ENCODE measurements around the gene NCAPG. TPM values are rescaled to one million over a fixed set of nuclear protein-coding genes. Genes with fewer than 3 reads are reported as not detected.

The NCAPG gene
- total RNA-seq, 2 donors from 2014 or later = 0.26 to 0.33 TPM

DNA sequence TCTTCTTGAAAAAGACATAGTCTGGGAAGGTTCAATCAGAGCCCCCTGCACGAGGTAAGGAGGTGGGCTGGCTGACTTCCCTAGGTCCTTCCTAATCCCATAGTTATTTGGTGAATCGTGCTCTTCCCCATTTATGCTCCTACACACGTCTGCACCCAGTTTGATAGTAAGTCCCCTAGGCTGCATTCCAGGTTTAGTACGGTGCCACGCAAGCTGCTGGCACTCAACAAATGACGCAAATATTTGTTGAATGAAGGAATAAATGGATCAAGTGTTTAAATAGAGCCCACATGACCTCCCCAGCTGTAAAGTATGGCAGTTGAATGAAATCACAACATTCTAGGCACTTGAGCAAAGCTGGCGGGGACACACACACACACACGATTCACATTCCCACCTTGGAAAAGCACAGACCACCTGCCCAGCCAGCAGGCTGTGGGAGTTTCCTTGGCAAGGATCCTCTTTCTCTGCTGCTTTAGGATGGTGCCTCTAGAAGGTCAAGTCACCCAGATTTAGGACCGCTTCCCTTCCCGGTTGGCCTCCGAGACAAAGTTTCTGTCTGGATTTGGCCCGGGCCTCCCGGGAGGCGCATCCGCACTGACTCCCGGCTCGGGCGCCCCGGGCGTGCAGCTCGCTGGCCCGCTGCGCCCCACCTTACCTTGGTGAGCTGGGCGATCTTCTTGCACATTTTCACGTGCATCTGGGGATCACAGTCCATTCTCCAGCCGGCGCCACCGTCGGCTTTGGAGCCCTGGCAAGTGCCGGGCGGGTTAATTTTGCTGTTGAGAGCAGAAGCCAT, 30.1 kb upstream of the NCAPG start:
- no peaks in the 10 kb centered on the region for H3K36me3 ChIP-seq (replicated peaks in 1 of 2; ENCODE audit: insufficient read depth in 1 of 2, low read depth in 2 of 2)
- DNase-seq = peak in 1 of 4 donors; percentile 13
- H3K27ac ChIP-seq = no peak overlapping the region

GRCh38 chr4:17781300-17782287, 29.2 kb upstream of the NCAPG start, which contains the start of gene FAM184B:
TSS of gene FAM184B (minus strand) at chr4:17781621. CDS start at chr4:17781299, 322 bp downstream.
- no peaks in the 10 kb centered on the region for H3K36me3 ChIP-seq (replicated peaks in 1 of 2; ENCODE audit: insufficient read depth in 1 of 2, low read depth in 2 of 2)
- intact Hi-C loops (cut with DNase I) = no loop called here
- DNase-seq (no peak), ATAC-seq (peak; percentile 30)
- H3K4me3 ChIP-seq = no peak within 1 kb of the TSS
- peaks cover 18% of the 10 kb centered on the region for H3K4me1 ChIP-seq
- no peaks in the 10 kb centered on the region for H3K27me3 ChIP-seq
- H3K27ac ChIP-seq = no peak within 1 kb of the TSS
- no peaks in the 10 kb centered on the region for H3K9me3 ChIP-seq
- TF ChIP-seq CTCF (IDR thresholded peaks at IDR 0.05) (no peak), POLR2A (IDR thresholded peaks at IDR 0.05) (no peak)
- WGBS, 2 donors = 3 to 8% methylated on average over 32 to 82 of the region's 82 CpGs

More for the DNA sequence above, 30.1 kb upstream of the NCAPG start:
- ATAC-seq = peak; percentile 67
- TF ChIP-seq CTCF (IDR thresholded peaks at IDR 0.05) (no peak), POLR2A (IDR thresholded peaks at IDR 0.05) (no peak)
- intact Hi-C loops (cut with DNase I) = no loop called here
- H3K4me3 ChIP-seq = no peak overlapping the region
- H3K4me1 ChIP-seq = peaks cover 18% of the 10 kb centered on the region
- no peaks in the 10 kb centered on the region for H3K9me3 ChIP-seq
- H3K27me3 ChIP-seq = no peaks in the 10 kb centered on the region
- WGBS, 2 donors = 2 to 18% methylated on average over 10 to 31 of the region's 31 CpGs

DNA sequence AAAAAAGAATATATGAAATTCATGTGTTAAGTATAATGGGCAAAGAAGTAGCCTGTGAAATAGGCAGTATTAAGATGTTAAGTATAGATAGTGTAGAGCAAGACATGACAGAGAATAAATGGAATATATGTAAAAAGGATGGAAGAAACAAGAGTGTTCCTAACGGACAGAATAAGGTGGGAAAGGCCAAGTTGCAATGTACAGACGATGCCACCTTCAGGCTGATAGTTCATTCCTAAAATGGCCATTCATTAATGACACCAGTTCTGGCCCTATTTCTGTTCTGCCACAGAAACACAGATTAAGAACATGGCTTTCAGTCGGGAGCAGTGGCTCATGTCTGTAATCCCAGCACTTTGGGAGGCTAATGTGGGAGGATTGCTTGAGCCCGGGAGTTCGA, 24.9 kb upstream of the NCAPG start:
- no peak overlapping the region for H3K27ac ChIP-seq
- no peaks in the 10 kb centered on the region for H3K9me3 ChIP-seq
- intact Hi-C loops (cut with DNase I) = no loop called here
- no peak for TF ChIP-seq CTCF (IDR thresholded peaks at IDR 0.05)
- TF ChIP-seq POLR2A (IDR thresholded peaks at IDR 0.05) = no peak
- no peaks in the 10 kb centered on the region for H3K36me3 ChIP-seq (replicated peaks in 1 of 2; ENCODE audit: insufficient read depth in 1 of 2, low read depth in 2 of 2)
- 75 to 87% methylated on average over 5 of the region's 5 CpGs for WGBS, 2 donors
- no peak for DNase-seq
- no peak overlapping the region for H3K4me3 ChIP-seq
- H3K27me3 ChIP-seq = no peaks in the 10 kb centered on the region
- no peak for ATAC-seq
- H3K4me1 ChIP-seq = peaks cover 12% of the 10 kb centered on the region

GRCh38 chr4:17786567-17786966, 24.2 kb upstream of the NCAPG start:
- 18 to 25% methylated on average over 5 of the region's 5 CpGs for WGBS, 2 donors
- TF ChIP-seq POLR2A (IDR thresholded peaks at IDR 0.05) = no peak
- TF ChIP-seq CTCF (IDR thresholded peaks at IDR 0.05) = no peak
- no peaks in the 10 kb centered on the region for H3K36me3 ChIP-seq (replicated peaks in 1 of 2; ENCODE audit: insufficient read depth in 1 of 2, low read depth in 2 of 2)
- intact Hi-C loops (cut with DNase I) = no loop called here
- H3K27me3 ChIP-seq = no peaks in the 10 kb centered on the region
- DNase-seq = no peak
- no peaks in the 10 kb centered on the region for H3K9me3 ChIP-seq
- no peak for ATAC-seq
- H3K4me1 ChIP-seq = peaks cover 5% of the 10 kb centered on the region
- no peak overlapping the region for H3K27ac ChIP-seq
- no peak overlapping the region for H3K4me3 ChIP-seq

All from body of pancreas (tissue), 4 donors.